Osteoblast (primary cell): ENCODE data around the gene TMPRSS9. TPM values are rescaled to one million over a fixed set of nuclear protein-coding genes. Genes with fewer than 3 reads are reported as not detected.

Experiments
- DNase-seq: peaks from one replicate; pipeline ENCODE4 v3.0.0; 2011; ENCODE audit warnings: low spot score, mixed read lengths; ENCODE audit not compliant: insufficient read length; ENCODE audit errors: missing footprints
- H2AFZ ChIP-seq: 2 replicates; pipeline ENCODE4 v1.6.0; 2011; ENCODE audit warnings: mild to moderate bottlenecking, low read length
- H3K27ac ChIP-seq: 2 replicates; pipeline ENCODE4 v1.5.1; 2011; ENCODE audit warnings: mild to moderate bottlenecking, low read depth, low read length, moderate library complexity
- H3K27me3 ChIP-seq: 2 replicates; pipeline ENCODE4 v1.6.0; 2012; ENCODE audit warnings: mild to moderate bottlenecking, control low read depth, inconsistent platforms, low read length, moderate library complexity; ENCODE audit not compliant: insufficient read depth
- H3K36me3 ChIP-seq: 2 replicates; pipeline ENCODE4 v1.5.1; 2011; ENCODE audit warnings: mild to moderate bottlenecking, low read length, control low read depth, moderate library complexity; ENCODE audit not compliant: insufficient read depth
- H3K4me1 ChIP-seq: 2 replicates; pipeline ENCODE4 v1.5.1; 2011; ENCODE audit warnings: mild to moderate bottlenecking, low read length, control low read depth, moderate library complexity; ENCODE audit not compliant: insufficient read depth
- H3K4me2 ChIP-seq: 2 replicates; pipeline ENCODE4 v1.6.0; 2011; ENCODE audit warnings: mild to moderate bottlenecking, low read length; ENCODE audit not compliant: insufficient read depth
- H3K4me3 ChIP-seq: fragments of 200-600 bp; sonication (generic); 3 replicates; pipeline ENCODE4 v1.5.1; 2012; ENCODE audit warnings: mild to moderate bottlenecking, low read length, inconsistent platforms; ENCODE audit not compliant: insufficient read depth
- H3K79me2 ChIP-seq: 2 replicates; pipeline ENCODE4 v1.6.0; 2012; ENCODE audit warnings: mild to moderate bottlenecking, low read length, control low read depth, inconsistent platforms; ENCODE audit not compliant: insufficient read depth
- H3K9me3 ChIP-seq: 2 replicates; pipeline ENCODE4 v1.5.1; 2011; ENCODE audit warnings: low read depth, low read length, control low read depth
- H4K20me1 ChIP-seq: 2 replicates; pipeline ENCODE4 v1.6.0; 2012; ENCODE audit warnings: mild to moderate bottlenecking, low read length, control low read depth; ENCODE audit not compliant: insufficient read depth
- total RNA-seq: library from RNA; depleted of rRNA; stranded (reverse); fragments of >200 nt; gene quantifications from 2 replicates; pipeline ENCODE4 v1.2.3, GENCODE V29; 2012
- TF ChIP-seq, protein P1 (sequence below): IDR thresholded peaks from 2 replicates; pipeline ENCODE4 v1.5.1; 2011; ENCODE audit warnings: mild to moderate bottlenecking, low read depth, low read length, moderate library complexity; ENCODE audit errors: extremely low read depth

The TMPRSS9 gene
- total RNA-seq, 1 donor, result 1.1 TPM

DNA sequence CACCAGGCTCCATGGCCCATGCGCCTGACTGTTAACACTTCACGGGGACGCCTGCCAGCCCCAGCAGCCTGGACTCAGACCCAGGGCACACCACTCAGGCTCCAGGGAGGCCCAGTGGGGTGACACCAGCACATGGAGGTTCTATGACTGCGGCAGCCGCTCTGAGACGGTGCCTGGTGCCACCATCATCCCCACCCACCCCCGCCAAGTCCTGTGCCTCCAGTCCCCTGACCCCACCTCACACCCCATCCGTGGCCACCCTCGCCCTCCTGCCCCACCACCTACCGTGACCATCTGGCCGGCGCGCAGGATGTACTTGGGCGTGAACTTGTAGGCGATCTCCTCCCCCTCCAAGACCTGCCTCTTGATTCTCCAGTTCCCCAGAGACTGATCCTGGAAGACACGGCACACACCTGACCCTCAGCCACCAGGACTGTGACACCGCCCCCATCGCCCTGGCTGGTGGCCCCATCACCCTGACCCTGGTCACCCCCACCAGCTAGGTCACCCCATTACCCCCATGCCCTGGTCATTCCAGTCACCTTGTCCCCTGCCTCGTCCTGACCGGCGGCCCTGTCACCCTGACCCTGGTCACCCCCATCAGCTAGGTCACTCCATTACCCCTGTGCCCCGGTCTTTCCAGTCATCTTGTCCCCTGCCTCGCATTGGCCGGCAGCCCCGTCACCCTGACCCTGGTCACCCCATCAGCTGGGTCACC, 72.2 kb downstream of the TMPRSS9 start:
- Histone ChIP-seq H3K4me2 (no peak overlapping the region), H3K36me3 (peaks cover 30% of the 10 kb centered on the region)
- TF ChIP-seq, protein P1, sequence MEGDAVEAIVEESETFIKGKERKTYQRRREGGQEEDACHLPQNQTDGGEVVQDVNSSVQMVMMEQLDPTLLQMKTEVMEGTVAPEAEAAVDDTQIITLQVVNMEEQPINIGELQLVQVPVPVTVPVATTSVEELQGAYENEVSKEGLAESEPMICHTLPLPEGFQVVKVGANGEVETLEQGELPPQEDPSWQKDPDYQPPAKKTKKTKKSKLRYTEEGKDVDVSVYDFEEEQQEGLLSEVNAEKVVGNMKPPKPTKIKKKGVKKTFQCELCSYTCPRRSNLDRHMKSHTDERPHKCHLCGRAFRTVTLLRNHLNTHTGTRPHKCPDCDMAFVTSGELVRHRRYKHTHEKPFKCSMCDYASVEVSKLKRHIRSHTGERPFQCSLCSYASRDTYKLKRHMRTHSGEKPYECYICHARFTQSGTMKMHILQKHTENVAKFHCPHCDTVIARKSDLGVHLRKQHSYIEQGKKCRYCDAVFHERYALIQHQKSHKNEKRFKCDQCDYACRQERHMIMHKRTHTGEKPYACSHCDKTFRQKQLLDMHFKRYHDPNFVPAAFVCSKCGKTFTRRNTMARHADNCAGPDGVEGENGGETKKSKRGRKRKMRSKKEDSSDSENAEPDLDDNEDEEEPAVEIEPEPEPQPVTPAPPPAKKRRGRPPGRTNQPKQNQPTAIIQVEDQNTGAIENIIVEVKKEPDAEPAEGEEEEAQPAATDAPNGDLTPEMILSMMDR, result no peak

DNA sequence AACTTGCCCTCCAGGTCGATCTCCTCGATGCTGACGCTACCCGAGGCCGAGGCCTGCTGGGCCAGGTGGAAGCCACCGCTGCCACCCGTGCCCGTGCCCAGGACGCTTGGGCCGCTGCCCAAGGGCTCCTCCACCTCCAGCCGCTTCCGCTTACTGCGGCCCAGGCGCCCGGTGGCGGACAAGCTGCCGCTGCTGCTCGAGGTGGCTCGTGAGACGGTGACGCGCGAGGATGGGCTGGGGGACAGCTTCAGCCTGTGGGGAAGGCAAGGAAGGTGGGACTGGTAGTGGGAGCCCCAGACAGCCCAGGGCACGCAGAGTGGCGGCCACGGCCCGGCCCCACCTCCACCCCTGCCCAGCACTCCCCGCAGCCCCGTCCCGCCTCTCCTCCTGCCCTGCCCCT, 73.8 kb downstream of the TMPRSS9 start:
- DNase-seq, result no peak
- Histone ChIP-seq H3K4me2 (no peak overlapping the region), H2AFZ (no peak overlapping the region), H3K9me3 (no peaks in the 10 kb centered on the region), H3K4me1 (peaks cover 4% of the 10 kb centered on the region), H3K36me3 (peaks cover 42% of the 10 kb centered on the region), H3K27ac (no peak overlapping the region), H4K20me1 (no peaks in the 10 kb centered on the region), H3K27me3 (no peaks in the 10 kb centered on the region), H3K4me3 (no peak overlapping the region), H3K79me2 (peaks cover 19% of the 10 kb centered on the region)
- TF ChIP-seq, protein P1, result no peak

More for the DNA sequence above, 72.2 kb downstream of the TMPRSS9 start:
- peaks cover under 1% of the 10 kb centered on the region for H4K20me1 ChIP-seq
- peaks cover 5% of the 10 kb centered on the region for H3K79me2 ChIP-seq
- H3K27me3 ChIP-seq, result no peaks in the 10 kb centered on the region
- no peak overlapping the region for H3K27ac ChIP-seq
- peaks cover 13% of the 10 kb centered on the region for H3K4me1 ChIP-seq
- H3K9me3 ChIP-seq, result no peaks in the 10 kb centered on the region
- no peak for DNase-seq
- H3K4me3 ChIP-seq, result no peak overlapping the region
- no peak overlapping the region for H2AFZ ChIP-seq

- no peak overlapping the region for H2AFZ ChIP-seq
- H3K36me3 ChIP-seq, result peaks cover 42% of the 10 kb centered on the region
- H4K20me1 ChIP-seq, result no peaks in the 10 kb centered on the region
- no peaks in the 10 kb centered on the region for H3K27me3 ChIP-seq
- H3K27ac ChIP-seq, result no peak overlapping the region
- H3K4me3 ChIP-seq, result no peak overlapping the region
- peaks cover under 1% of the 10 kb centered on the region for H3K4me1 ChIP-seq
- TF ChIP-seq, protein P1, result no peak
- peaks cover 21% of the 10 kb centered on the region for H3K79me2 ChIP-seq
- no peak for DNase-seq
- no peak overlapping the region for H3K4me2 ChIP-seq
- no peaks in the 10 kb centered on the region for H3K9me3 ChIP-seq
These were observed 74.2 kb downstream of the TMPRSS9 start for GRCh38 chr19:2434267-2434666.

GRCh38 chr19:2434721-2435265, 74.7 kb downstream of the TMPRSS9 start:
- TF ChIP-seq, protein P1, result no peak
- Histone ChIP-seq H3K36me3 (peaks cover 39% of the 10 kb centered on the region), H3K4me2 (no peak overlapping the region)

More at GRCh38 chr19:2434721-2435265, 74.7 kb downstream of the TMPRSS9 start:
- Histone ChIP-seq H3K79me2 (peaks cover 24% of the 10 kb centered on the region), H3K4me3 (no peak overlapping the region), H3K9me3 (no peaks in the 10 kb centered on the region), H3K4me1 (no peaks in the 10 kb centered on the region), H4K20me1 (no peaks in the 10 kb centered on the region), H3K27me3 (no peaks in the 10 kb centered on the region), H3K27ac (no peak overlapping the region), H2AFZ (no peak overlapping the region)
- no peak for DNase-seq
